HG03064 (cell line): ENCODE results near the gene HOXD12.
A peak's percentile ranks its signal among the peaks of the same experiment; 100 is the strongest.

Experiments used
- ATAC-seq: cut with Tn5 transposase; IDR thresholded peaks from one replicate; pipeline ENCODE4 v1.9.1; 2021; ENCODE audit warnings: low read depth; ENCODE audit not compliant: unreplicated experiment

Gene HOXD12

DNA sequence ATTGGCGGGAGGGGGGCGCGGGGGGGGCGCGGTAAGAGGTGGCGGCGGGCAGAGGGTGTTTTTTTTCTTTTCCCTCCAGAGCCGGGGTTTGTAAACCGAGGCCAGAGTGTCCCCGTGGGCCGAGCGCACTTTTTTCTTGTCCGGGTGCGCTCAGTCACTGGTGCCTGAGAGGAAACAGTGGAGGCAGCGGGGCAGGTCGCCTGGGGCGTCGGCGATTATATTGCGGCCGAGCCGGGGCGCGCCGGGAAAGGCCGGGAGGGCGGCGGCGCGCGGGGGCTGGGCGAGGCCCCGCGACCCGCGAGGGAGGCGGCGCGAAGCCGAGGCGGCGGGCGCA, 30.2 kb downstream of the HOXD12 start:
- no peak for ATAC-seq

DNA sequence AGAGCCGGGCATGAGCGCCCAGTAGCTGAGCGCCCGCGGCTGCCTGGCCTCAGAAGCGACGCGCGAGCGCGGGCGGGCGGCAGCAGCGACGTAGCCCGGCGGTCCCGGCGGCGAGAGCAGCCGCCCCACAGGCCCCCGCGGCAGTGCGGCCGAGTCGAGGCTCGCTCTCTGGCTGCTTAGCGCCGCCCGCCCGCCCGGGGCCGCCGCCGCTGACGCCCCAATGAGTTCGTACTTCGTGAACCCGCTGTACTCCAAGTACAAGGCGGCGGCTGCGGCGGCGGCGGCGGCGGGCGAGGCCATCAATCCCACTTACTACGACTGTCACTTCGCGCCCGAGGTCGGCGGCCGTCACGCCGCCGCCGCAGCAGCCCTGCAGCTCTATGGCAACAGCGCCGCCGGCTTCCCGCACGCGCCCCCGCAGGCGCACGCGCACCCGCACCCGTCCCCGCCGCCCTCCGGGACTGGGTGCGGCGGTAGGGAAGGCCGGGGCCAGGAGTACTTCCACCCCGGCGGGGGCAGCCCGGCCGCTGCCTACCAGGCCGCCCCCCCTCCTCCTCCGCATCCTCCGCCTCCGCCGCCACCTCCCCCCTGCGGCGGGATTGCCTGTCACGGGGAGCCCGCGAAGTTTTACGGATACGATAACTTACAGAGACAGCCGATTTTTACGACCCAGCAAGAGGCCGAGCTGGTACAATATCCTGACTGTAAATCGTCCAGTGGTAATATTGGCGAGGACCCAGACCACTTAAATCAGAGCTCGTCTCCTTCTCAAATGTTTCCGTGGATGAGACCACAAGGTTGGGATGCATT, 30.8 kb downstream of the HOXD12 start:
- ATAC-seq: no peak

DNA sequence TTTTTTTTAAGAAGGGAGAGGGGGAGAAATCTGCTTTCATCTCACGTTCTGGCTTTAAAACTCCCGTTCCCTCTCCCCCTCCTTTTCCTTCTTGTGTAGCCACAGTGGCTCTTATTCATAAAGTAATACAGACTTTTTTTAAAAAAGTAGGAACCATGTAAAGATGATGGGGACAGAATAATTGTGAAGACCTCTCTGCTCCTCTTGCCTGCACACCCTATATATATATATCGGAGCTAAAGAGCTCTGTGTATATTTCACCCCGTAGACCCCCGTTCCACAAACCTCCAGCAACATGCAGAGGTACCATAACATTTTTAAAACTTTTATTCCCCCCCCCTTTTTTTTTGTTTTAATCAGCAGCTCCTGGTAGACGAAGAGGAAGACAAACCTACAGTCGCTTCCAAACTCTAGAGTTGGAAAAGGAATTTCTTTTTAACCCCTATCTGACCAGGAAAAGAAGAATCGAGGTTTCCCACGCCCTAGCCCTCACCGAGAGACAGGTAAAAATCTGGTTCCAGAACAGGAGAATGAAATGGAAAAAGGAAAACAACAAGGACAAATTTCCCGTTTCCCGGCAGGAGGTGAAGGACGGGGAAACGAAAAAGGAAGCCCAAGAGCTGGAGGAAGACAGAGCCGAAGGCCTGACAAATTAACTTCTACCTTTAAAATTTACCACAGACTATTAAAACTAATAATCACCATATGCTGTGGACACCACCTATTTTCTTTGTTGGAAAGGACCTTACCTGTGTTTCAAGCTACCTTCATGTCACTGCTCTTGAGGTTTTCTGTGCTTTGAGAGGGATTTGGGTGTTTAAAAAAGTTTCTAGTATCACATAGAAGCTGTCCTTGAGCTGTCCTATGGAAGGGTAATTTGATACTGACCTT, 31.6 kb downstream of the HOXD12 start:
- ATAC-seq: no peak

DNA sequence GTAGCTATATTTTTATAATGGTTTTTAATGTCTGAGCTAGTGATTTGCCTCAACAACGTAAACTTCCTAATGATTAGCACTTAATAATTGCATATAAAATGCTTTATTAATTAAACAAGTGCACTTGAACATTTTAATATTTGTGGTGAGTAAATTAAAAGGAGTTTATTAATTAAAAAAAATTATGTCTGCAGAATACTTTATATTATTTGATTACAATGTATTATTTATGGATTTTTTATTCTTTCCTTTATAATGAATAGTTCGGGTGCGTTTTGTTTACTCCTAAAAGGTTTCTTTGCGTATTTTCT, 32.2 kb downstream of the HOXD12 start:
- ATAC-seq: no peak

DNA sequence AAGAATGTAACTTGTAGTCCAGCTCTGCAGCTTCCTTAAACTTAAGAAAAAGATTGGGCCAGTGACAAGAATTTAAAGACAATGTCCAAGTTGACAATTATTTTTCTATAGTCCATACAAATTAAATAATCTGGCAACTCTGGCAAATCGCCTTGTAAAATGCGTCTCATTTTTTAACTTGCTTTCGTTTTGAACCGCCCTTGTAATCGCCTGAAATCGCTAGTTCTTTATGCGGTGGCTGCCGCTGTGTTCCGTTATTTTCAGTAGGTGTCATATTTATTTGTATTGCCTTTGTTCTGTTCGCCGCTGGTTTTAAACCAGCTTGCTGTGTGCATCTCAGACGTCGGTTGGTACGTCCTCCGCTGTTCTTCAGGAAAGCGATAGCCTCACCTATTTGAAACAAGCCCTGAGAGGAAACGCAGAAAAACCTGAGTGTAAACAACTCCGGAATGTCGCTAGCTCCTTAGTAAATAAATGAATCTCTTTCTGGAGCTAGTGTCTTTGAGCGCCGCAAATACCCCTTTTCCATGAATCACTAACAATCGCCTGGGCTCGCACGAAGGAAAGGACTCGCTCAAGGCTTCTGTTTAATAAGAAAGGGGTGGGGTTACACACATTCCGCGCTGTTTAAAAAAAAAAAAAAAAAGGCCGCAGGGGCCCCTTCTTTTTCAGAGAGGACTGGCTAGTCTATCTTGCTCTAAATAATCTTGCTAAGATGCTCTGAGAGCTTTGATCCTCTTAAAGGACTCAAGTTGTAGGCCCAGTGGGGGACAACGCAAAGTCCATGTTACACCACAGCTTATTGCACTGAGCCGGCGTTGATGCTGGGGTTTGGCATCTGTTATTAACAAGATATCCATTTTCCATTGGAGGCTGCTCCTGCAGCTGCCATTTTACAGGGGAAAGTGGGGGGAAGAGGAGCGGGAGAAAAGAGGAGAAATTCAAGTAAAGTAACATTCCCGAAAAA, 32.9 kb downstream of the HOXD12 start:
- ATAC-seq: no peak

DNA sequence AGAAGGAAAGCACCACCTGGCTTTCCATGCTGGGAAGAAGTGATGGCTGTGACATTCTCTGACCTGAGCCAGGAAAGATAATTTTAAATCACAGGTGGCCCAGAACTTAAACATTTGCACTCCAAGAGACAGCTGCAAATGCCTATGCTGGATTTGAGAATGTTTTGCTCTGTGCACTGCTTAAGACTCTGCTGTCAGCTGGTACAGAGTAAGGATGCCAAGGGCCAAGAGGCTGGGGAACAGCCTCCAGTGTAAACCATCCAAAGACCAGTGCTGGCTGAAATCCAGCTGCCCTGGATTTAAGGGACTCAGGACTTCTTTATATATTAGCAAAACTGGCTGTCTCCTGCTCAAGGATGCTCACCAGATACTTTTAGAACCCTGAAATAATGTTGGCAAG, 33.8 kb downstream of the HOXD12 start:
- no peak for ATAC-seq

DNA sequence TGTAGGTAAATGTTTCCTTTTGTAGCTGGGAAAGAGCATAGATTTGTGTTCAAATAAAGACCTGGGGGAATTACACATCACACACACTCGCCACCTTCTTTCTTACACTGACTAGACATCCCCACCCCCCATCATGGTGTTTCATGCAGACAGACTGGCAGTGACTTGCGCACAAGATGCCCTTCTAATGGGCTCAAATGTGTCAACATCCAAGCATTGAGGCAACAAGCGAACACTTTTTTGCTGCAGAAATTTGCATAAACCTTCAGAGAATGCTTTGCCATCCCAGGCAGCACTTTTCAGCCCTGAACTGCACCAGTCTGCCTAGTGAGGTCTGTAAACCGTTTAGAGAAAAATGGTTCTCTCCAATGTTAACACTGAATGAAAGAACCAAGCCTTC, 34.4 kb downstream of the HOXD12 start:
- no peak for ATAC-seq

DNA sequence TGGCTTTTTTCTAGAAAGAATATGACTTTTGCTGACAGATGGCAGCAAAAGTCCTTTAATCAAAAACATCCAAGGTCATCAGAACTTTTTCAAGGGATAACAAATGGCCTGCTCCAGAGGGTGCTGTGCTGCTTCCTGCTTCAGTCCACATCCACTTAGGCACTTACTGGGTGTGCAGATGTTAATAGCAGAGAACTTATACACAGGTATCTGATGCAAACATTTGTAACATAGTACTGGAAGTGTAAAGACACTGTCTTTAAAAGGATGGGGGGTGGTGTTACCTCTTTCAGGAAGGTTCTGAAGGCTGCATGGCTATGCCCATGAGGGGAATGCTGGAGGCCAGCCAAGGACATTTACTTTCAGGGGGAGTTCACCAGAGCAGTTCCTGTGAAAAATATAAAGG, 35.4 kb downstream of the HOXD12 start:
- ATAC-seq: no peak

DNA sequence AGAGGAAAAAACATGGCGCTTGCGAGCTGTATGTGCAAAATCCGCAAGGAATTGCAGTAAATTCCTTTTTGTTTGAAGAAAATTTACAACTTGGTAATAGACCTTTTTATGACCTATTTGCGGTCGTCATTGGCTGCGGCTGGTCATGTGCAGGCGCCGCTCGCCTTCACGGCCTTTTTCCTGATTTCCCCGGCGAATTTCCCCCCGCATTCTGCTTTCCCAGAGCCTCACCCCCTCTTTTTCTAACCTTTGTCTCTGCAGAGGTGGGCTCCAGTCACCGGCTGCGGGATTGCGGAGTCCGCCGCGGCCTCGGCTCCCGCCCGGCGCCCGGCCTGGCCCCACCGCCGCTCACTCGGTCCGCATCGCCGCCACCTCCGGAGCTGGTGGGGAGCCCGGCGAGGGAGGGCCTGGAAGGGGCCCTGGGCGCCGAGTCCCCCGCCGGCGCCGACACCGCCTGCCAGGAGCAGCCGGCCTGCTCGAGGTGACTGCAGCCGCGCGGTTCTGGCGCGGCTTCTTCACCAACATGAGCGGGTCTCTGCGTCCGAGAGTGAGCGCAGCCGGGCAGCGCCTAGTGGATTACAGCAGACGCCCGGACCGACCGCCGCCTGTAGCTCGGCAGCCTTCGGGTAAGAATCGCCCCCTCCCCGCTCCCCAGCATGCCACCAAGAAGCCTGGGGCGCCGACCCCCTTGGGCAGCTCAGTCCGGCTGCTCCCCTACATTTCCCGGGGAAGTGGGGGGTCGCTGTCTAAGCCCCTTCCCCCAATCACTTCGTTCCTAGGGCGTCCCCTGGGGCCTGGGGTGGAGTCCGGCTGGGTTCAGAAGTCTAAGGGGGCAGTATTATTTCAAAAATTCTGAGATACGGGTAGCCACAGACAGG, 37.0 kb downstream of the HOXD12 start:
- no peak for ATAC-seq

DNA sequence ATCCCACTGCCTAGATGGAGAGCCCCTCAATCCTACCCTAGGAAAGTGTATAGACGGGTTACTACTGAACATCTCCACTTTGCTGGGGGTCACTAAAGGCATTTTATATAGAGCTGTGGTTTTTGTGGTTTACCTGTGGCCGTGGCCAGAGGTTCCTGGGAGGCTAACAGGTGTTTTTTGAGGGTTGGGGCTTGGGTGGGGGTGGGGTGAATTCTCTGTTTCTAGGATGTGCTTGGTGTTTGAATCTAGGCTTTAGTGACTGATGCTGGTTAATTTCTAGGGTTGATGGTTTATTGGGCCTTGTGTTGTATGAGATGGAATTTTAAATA, 37.6 kb downstream of the HOXD12 start:
- no peak for ATAC-seq

DNA sequence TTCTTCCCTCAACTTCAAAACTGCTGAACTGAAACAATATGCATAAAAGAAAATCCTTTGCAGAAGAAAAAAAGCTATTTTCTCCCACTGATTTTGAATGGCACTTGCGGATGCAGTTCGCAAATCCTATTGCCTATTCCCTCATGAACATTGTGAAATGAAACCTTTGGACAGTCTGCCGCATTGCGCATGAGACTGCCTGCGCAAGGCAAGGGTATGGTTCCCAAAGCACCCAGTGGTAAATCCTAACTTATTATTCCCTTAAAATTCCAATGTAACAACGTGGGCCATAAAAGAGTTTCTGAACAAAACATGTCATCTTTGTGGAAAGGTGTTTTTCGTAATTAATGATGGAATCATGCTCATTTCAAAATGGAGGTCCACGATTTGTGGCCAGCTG, 38.3 kb downstream of the HOXD12 start:
- ATAC-seq: no peak

DNA sequence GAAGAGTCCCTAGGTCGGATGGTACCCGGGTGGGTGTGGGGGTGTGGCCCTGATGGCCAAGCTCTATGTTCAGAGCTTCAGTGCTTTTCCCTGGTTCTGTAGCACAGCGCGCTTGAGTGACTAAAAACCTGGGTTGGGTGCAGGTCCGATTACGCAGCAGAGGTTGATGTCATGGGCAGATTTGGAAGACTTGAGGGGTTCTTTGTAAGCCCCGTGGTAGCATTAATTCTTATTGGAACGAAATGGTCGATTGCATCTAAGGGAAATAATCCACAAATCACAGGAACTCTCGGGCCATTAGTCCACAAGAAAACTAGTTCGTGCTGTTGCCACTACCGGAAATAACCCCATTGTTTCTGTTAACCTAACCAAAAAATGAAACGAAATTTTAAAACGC, 38.9 kb downstream of the HOXD12 start:
- no peak for ATAC-seq

DNA sequence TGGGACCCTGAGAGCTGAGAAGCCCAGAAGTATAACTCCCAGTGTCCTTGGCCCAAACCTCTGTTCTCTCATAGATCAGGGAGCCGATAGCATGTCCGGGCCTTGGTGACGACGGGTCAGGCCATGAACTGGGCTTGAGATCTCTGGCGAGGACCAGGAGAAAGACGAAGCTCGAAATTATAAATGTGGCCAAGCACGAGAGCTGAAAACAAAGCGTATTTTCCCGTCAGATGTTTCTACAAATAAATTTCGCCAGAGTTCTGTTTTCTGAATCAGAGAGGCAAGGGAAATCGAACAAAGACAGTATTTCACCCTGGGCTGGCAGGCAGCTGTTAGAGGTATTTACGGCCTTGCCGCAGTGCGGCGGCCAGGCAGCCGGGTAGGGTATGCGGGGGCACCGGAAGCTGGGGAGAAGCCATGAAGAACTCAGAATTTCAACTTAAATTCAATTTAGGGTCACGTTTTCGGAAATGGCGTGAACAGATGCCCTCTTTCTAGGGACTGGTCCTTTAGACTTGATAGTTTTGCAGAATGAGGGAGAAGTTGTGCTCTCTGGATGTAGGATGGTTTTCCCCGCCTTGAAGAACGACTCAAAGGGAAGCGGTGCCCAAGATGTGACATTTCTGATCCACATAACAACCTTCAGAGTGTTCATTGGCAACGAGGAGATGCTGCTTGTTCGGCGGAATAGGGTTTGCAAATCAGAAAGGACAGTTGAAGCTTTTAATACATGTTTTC, 39.5 kb downstream of the HOXD12 start:
- no peak for ATAC-seq

DNA sequence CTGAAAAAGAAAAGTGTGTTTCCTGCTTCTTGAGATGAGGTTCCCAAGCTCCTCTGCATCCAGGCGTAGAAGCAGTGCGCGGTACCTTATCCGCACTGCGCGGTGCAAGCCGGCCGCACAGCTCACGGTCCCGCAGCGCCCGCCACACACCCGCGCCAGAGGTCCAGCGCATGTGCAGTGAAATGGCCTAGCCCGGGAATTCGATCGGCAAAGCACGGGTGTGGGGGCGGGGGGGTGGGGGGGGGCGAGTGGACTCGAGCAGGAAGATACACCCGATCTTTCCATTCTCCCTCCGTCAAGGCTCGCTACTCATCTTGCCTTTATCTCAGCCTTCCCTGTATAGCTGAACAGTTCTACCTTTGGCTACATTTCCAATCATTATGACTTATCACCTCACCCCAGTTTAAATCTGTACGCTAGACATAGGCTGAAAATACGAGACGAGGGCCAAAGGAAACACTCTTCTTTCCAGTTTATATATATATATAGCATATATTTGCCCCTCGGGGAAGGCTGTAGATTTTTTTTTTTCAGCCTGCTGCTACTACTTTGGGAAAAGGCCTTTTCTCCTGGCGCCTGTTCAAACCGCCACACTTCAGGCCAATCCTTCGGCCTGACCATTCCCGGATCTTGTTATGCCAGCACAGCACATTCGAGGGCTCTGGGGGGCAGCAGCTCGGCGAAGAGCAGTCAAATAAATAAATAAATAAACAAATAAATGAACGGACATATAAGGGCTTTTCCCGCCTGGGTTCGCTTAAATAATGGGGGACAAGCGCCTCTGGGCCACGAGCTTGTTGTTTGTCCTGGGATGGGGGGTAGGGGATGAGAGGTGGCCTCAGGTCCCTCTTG, 40.3 kb downstream of the HOXD12 start:
- no peak for ATAC-seq

DNA sequence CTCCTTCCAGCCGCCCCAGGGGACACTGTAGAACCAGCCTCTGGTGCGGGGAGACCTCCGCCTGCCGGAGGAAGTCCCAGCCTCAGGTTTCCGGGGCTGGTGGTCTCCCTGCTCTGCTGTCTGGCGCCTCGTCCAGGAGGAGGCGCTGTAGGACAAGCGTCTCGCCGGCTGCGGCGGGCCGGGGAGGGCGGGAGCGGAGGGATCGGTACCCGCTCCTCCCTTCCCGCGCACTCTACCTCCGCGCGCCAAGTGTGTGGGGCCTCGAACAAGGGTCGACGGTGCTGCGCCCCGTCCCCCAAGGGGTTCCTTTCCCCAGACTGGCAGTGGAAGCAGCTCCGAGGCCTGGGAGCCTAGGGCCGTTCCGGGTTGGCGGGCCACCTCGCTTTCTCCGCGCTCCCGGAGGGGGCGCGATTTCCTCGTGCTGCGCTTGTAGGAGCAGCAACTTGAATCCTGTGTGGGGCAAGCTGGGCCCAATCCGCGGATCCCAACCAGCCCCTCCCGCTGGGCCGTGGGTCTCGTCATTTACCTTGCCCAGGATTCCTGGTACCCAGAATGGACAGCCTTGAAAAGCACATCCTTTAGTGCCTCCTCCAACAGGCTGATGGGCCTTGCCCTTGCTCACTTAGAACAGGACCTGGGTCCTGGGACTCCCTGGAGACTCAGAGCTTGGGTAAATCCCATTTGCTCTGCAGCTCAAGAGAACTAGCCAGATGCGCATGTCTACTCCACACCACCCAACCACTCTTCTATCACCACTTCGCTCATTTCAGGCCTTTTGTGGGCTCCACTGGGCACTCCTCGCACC, 41.1 kb downstream of the HOXD12 start:
- ATAC-seq: peak; percentile 93

DNA sequence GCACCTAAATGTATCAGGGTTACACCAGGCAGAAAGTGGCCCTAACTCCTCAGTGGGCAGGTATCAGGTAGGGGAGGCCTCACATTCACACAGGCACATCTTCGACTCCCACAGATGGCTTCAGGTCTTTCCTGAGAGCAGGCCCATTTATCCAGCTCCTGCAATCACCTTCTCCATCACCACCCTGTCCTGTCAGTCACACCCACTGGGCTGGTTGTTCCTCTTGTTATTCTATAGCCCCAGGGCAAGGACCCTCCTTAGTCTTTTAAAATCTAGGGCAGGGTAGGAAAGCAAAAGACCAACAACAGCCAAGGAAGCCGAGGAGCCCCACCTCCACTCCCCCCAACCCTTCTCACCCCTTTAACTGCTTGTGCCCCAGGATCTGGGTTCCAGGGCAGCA, 42.7 kb downstream of the HOXD12 start:
- no peak for ATAC-seq

DNA sequence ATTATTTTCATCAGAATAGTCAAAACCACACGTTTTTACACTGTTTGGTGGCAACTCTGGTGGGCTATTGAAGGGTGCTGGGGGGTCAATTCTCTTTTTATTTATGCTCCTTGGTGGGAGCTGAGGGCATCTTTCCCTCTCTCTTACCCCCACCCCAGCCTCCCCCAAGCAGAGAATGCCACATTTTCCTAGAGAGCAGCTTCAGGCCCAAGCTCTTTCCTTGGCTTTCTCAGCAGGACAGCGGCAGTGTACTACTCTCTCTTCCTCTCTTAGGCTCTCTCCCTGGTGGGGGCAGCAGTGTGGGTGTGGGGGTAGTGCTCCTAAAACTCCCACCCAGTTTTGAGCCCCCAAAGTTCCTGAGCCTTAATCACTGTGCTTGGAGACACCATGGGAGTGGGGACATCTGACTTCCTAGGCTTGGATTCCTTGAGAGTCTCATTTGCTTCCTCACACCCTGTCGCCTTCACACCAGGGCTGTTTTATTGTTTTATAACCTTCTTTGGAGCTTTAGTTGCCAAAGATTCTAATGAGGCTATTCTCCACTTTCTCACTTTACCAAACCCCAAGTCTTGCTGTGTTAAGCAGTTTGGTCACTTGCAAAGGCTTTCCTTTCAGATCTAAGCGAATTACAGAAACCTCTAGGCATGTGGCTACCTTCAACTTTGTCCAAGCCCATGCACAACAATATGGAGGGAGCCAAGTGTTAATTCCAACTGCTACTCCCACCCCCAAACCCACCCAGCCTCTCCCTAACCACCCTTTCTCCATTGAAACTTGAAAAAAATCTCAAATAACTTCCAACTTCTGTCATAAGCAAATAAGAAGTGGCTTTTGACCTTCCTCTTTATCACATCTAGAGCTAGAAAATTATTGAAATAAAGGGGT, 45.7 kb downstream of the HOXD12 start:
- no peak for ATAC-seq
